Measurements from ENCODE around the gene SEC24C.
"Not testable (repeated sequence)": the region's sequence is repeated elsewhere in the genome, so short reads cannot be mapped to it uniquely, and the experiment has no call there.

The SEC24C gene

GRCh38 chr10:73730153-73730906 lies 13.8 kb upstream of the SEC24C start:
- in situ Hi-C loops (cut with MboI; ENCODE audit: low sequenced_read_pairs): no loop called here

- in situ Hi-C loops (cut with MboI; ENCODE audit: low sequenced_read_pairs): no loop called here
Measured at GRCh38 chr10:73731588-73732375, 12.4 kb upstream of the SEC24C start.

- in situ Hi-C loops (cut with MboI; ENCODE audit: low sequenced_read_pairs): no loop called here
Measured at GRCh38 chr10:73732426-73732825, 11.7 kb upstream of the SEC24C start.

- in situ Hi-C loops (cut with MboI; ENCODE audit: low sequenced_read_pairs): no loop called here
Measured at GRCh38 chr10:73732931-73733623, 11.1 kb upstream of the SEC24C start.

GRCh38 chr10:73734028-73734720 lies 10.0 kb upstream of the SEC24C start:
- in situ Hi-C loops (cut with MboI; ENCODE audit: low sequenced_read_pairs): no loop called here

- in situ Hi-C loops (cut with MboI; ENCODE audit: low sequenced_read_pairs): no loop called here
Measured at GRCh38 chr10:73734796-73735305, 9.3 kb upstream of the SEC24C start.

- in situ Hi-C loops (cut with MboI; ENCODE audit: low sequenced_read_pairs): not testable (repeated sequence)
Measured at GRCh38 chr10:73740501-73741254, 3.5 kb upstream of the SEC24C start.

GRCh38 chr10:73742454-73742734 lies 1.8 kb upstream of the SEC24C start:
- in situ Hi-C loops (cut with MboI; ENCODE audit: low sequenced_read_pairs): no loop called here

GRCh38 chr10:73743327-73743904 lies 756 bp upstream of the SEC24C start:
- in situ Hi-C loops (cut with MboI; ENCODE audit: low sequenced_read_pairs): no loop called here

- in situ Hi-C loops (cut with MboI; ENCODE audit: low sequenced_read_pairs): no loop called here
Measured at GRCh38 chr10:73744664-73744975, 448 bp downstream of the SEC24C start.

GRCh38 chr10:73746721-73747120 lies 2.5 kb downstream of the SEC24C start:
- in situ Hi-C loops (cut with MboI; ENCODE audit: low sequenced_read_pairs): no loop called here

GRCh38 chr10:73750819-73751218 lies 6.6 kb downstream of the SEC24C start:
- in situ Hi-C loops (cut with MboI; ENCODE audit: low sequenced_read_pairs): no loop called here

GRCh38 chr10:73756183-73756582 lies 12.0 kb downstream of the SEC24C start:
- in situ Hi-C loops (cut with MboI; ENCODE audit: low sequenced_read_pairs): no loop called here

- in situ Hi-C loops (cut with MboI; ENCODE audit: low sequenced_read_pairs): no loop called here
Measured at GRCh38 chr10:73758704-73759511, 14.7 kb downstream of the SEC24C start.

GRCh38 chr10:73759512-73760115 lies 15.4 kb downstream of the SEC24C start:
- in situ Hi-C loops (cut with MboI; ENCODE audit: low sequenced_read_pairs): no loop called here

GRCh38 chr10:73761781-73762180 lies 17.6 kb downstream of the SEC24C start:
- in situ Hi-C loops (cut with MboI; ENCODE audit: low sequenced_read_pairs): no loop called here

GRCh38 chr10:73762915-73763314 lies 18.7 kb downstream of the SEC24C start:
- in situ Hi-C loops (cut with MboI; ENCODE audit: low sequenced_read_pairs): no loop called here

GRCh38 chr10:73763343-73763742 lies 19.2 kb downstream of the SEC24C start:
- in situ Hi-C loops (cut with MboI; ENCODE audit: low sequenced_read_pairs): no loop called here

GRCh38 chr10:73765066-73765465 lies 20.9 kb downstream of the SEC24C start:
- in situ Hi-C loops (cut with MboI; ENCODE audit: low sequenced_read_pairs): no loop called here
